Fibroblast of the aortic adventitia (primary cell): ENCODE data around the gene ERICH4. TPM values are rescaled to one million over a fixed set of nuclear protein-coding genes. Genes with fewer than 3 reads are reported as not detected.

Experiments
- DNase-seq: peaks from one replicate; pipeline ENCODE4 v3.0.0-alpha.2; 2010; ENCODE audit warnings: low read depth
- H3K4me3 ChIP-seq: 2 replicates; pipeline ENCODE4 v1.5.1; 2011; ENCODE audit warnings: low read depth, mild to moderate bottlenecking, control low read depth, low read length, moderate library complexity
- CTCF ChIP-seq: IDR thresholded peaks from 2 replicates; pipeline ENCODE4 v1.5.1; 2011; ENCODE audit warnings: mild to moderate bottlenecking, low read length, control low read depth, inconsistent platforms; ENCODE audit not compliant: insufficient read depth
- total RNA-seq: library from RNA; depleted of rRNA; stranded (reverse); fragments of >200 nt; gene quantifications from 2 replicates; pipeline ENCODE4 v1.2.3, GENCODE V29; 2012; ENCODE audit warnings: low replicate concordance

The ERICH4 gene
- total RNA-seq, 1 donor, result not detected

GRCh38 chr19:41445575-41445974 is 2.6 kb downstream of the ERICH4 start:
- no peak overlapping the region for H3K4me3 ChIP-seq
- DNase-seq, result no peak
- TF ChIP-seq CTCF, result no peak

GRCh38 chr19:41447732-41448332 is 4.9 kb downstream of the ERICH4 start:
- TF ChIP-seq CTCF, result no peak
- no peak for DNase-seq
- H3K4me3 ChIP-seq, result no peak overlapping the region

- peak; percentile 98 for TF ChIP-seq CTCF
- DNase-seq, result peak; percentile 72
- H3K4me3 ChIP-seq, result peak overlapping the region; percentile 44
Observed at GRCh38 chr19:41449079-41449864, 6.3 kb downstream of the ERICH4 start.

- no peak overlapping the region for H3K4me3 ChIP-seq
- DNase-seq, result no peak
- no peak for TF ChIP-seq CTCF
Observed at GRCh38 chr19:41449865-41450178, 6.9 kb downstream of the ERICH4 start.

- TF ChIP-seq CTCF, result no peak
- H3K4me3 ChIP-seq, result no peak overlapping the region
- no peak for DNase-seq
Observed at GRCh38 chr19:41452584-41453275, 9.8 kb downstream of the ERICH4 start.

- peak; percentile 14 for DNase-seq
Observed at GRCh38 chr19:41455936-41456335, 13.0 kb downstream of the ERICH4 start.

More at GRCh38 chr19:41455936-41456335, 13.0 kb downstream of the ERICH4 start:
- H3K4me3 ChIP-seq, result no peak overlapping the region
- no peak for TF ChIP-seq CTCF
